Gastroesophageal sphincter (tissue), 4 donors: ENCODE results near the gene BICC1. TPM values are rescaled to one million over a fixed set of nuclear protein-coding genes. Genes with fewer than 3 reads are reported as not detected.

ENCODE experiments used
- ATAC-seq: fragments of 150-250 bp; one replicate; pipeline ENCODE4 v1.9.1; 2016; ENCODE audit warnings: mild to moderate bottlenecking, moderate library complexity
- H3K27ac ChIP-seq, 4 donors: fragments of 200-600 bp; sonication (generic) in 3 of 4; 1 replicate in 3 of 4; 2 replicates in 1 of 4; pipeline ENCODE4 v1.5.1; 2016 to 2019
- H3K27me3 ChIP-seq: fragments of 200-600 bp; sonication (generic); one replicate; pipeline ENCODE4 v1.5.1; 2019
- H3K36me3 ChIP-seq, 2 donors: fragments of 200-600 bp; sonication (generic); one replicate each; pipeline ENCODE4 v1.5.1; 2019; ENCODE audit warnings: control low read depth in 1 of 2
- H3K4me1 ChIP-seq, 3 donors: fragments of 200-600 bp; sonication (generic); 1 replicate in 2 of 3; 2 replicates in 1 of 3; pipeline ENCODE4 v1.5.1; 2016 to 2019; ENCODE audit warnings: control low read depth in 2 of 3
- H3K4me3 ChIP-seq, 2 donors: fragments of 200-600 bp; sonication (generic); one replicate each; pipeline ENCODE4 v1.5.1; 2019; ENCODE audit warnings: mild to moderate bottlenecking in 1 of 2, moderate library complexity in 1 of 2
- H3K9me3 ChIP-seq, 3 donors: fragments of 200-600 bp; sonication (generic); one replicate each; pipeline ENCODE4 v1.5.1; 2017 to 2019; ENCODE audit warnings: control low read depth in 2 of 3
- CTCF ChIP-seq, 4 experiments: fragments of 200-600 bp in 2 of 4; fragments of 450-650 bp in 2 of 4; sonication (generic) in 1 of 4; IDR thresholded peaks; one replicate each; pipeline ENCODE4 v1.5.1; 2017 to 2019; ENCODE audit warnings: antibody characterized with exemption in 4 of 4, mild to moderate bottlenecking in 2 of 4, moderate library complexity in 2 of 4
- EP300 ChIP-seq: sonication (generic); formaldehyde crosslinking; IDR thresholded peaks from one replicate; pipeline ENCODE4 v1.6.1; 2017; ENCODE audit warnings: antibody characterized with exemption, mild to moderate bottlenecking
- POLR2A ChIP-seq, 2 donors: fragments of 450-650 bp; IDR thresholded peaks; one replicate each; pipeline ENCODE4 v1.6.1; 2017; ENCODE audit warnings: antibody characterized with exemption in 2 of 2, mild to moderate bottlenecking in 2 of 2, moderate library complexity in 1 of 2
- POLR2AphosphoS5 ChIP-seq: sonication (generic); formaldehyde crosslinking; IDR thresholded peaks from one replicate; pipeline ENCODE4 v1.6.1; 2017; ENCODE audit warnings: antibody characterized with exemption
- WGBS, 2 donors: methylation state at CpG; one replicate each; pipeline ENCODE4 v1.1.5; 2018; ENCODE audit warnings: low coverage in 1 of 2; 5-methylcytosine and 5-hydroxymethylcytosine counted together
- total RNA-seq, 4 donors: library from RNA; depleted of rRNA; stranded (reverse); fragments of >200 nt; gene quantifications; one replicate each; pipeline ENCODE4 v1.1.0, GENCODE V29; 2016

The BICC1 gene
- total RNA-seq, 4 donors from 2014 or later, result 18.6 to 27.8 (median 22.5) TPM

DNA sequence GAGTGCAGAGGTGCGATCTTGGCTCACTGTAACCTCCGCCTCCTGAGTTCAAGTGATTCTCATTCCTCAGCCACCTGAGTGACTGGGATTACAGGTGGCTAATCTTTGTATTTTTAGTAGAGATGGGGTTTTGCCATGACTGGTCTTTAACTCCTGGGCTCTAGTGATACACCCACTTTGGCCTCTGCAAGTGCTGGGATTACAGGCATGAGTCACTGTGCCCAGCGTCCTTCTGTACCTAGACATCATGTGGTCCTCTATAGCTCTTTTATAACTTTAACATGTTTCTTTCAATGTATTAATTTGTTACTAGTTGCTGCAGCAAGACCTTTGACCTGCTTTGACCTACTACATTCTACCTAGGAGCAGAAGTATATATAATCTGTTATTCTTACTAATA, 38.7 kb upstream of the BICC1 start:
- Histone ChIP-seq H3K9me3 (no peaks in the 10 kb centered on the region), H3K36me3 (no peaks in the 10 kb centered on the region), H3K4me1 (no peaks in the 10 kb centered on the region), H3K4me3 (no peak overlapping the region), H3K27me3 (no peaks in the 10 kb centered on the region), H3K27ac (no peak overlapping the region)
- no peak for ATAC-seq
- TF ChIP-seq EP300 (no peak), POLR2AphosphoS5 (no peak), POLR2A (IDR thresholded peaks at IDR 0.05) (no peak)
- 90 to 96% methylated on average over 3 of the region's 3 CpGs for WGBS, 2 donors

- 27 to 53% methylated on average over 8 to 11 of the region's 11 CpGs for WGBS, 2 donors
- H3K27ac ChIP-seq, result peak overlapping the region in 1 of 4 donors; percentile 34
- H3K4me3 ChIP-seq, result no peak overlapping the region
- ATAC-seq, result peak; percentile 28
- TF ChIP-seq POLR2AphosphoS5, result no peak
- TF ChIP-seq CTCF (IDR thresholded peaks at IDR 0.05), result no peak
- no peak for TF ChIP-seq EP300
- H3K27me3 ChIP-seq, result no peaks in the 10 kb centered on the region
- no peaks in the 10 kb centered on the region for H3K36me3 ChIP-seq
- H3K4me1 ChIP-seq, result no peaks in the 10 kb centered on the region
- no peaks in the 10 kb centered on the region for H3K9me3 ChIP-seq
Observed at GRCh38 chr10:58475322-58476277, 37.1 kb upstream of the BICC1 start.

DNA sequence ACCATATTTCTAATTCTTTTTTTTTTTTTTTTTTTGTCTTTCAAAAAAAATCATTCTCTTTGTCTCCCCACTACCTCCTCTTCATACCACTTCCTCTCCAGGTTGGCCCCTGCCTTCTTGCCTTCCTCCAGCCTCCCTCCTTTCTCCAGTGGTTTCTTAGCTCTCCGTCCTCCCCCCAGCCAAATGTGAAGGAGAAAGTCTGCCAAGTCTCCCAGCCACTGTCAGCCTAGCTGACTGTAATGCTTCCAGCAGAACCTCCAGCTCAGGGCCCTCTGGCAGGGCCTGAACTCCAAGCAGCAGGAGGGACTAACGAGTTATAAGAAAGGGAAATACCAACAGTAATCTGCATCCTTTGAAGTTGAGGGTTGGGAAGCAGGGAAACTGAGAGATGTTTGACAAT, 35.5 kb upstream of the BICC1 start:
- H3K27me3 ChIP-seq, result no peaks in the 10 kb centered on the region
- no peaks in the 10 kb centered on the region for H3K9me3 ChIP-seq
- no peak overlapping the region for H3K27ac ChIP-seq
- H3K4me3 ChIP-seq, result no peak overlapping the region
- 11% methylated on average over 1 of the region's 2 CpGs; no CpG with 5 or more reads in 1 of the 2 donors for WGBS, 2 donors
- H3K4me1 ChIP-seq, result no peaks in the 10 kb centered on the region
- TF ChIP-seq CTCF (IDR thresholded peaks at IDR 0.05), result no peak
- no peak for TF ChIP-seq POLR2AphosphoS5
- no peak for TF ChIP-seq POLR2A (IDR thresholded peaks at IDR 0.05)
- no peak for TF ChIP-seq EP300
- H3K36me3 ChIP-seq, result no peaks in the 10 kb centered on the region
- ATAC-seq, result no peak

DNA sequence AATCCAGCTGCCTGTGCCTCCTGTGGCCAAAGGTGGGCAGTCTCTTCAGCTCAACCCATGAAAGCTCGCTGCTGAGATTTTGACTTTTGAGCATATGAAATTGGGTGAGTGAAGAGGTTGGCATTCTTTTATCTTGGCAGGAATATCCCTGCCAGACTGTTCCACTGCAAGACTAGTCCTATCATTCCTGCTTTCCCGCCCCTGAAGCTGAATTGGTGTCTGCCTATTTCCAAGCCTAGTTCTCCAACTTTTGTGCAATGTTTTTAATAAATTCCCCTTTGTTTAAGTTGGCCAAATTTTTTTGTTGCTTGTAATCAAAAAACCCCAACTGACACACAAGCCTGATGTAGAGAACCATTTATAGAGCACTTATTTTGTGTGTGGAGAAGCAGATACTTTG, 34.8 kb upstream of the BICC1 start:
- WGBS, 2 donors, result 83 to 100% methylated on average over 1 to 2 of the region's 2 CpGs
- Histone ChIP-seq H3K36me3 (no peaks in the 10 kb centered on the region), H3K4me1 (no peaks in the 10 kb centered on the region), H3K9me3 (no peaks in the 10 kb centered on the region), H3K4me3 (no peak overlapping the region), H3K27me3 (no peaks in the 10 kb centered on the region), H3K27ac (no peak overlapping the region)
- no peak for ATAC-seq
- TF ChIP-seq POLR2AphosphoS5, result no peak
- TF ChIP-seq EP300, result no peak
- no peak for TF ChIP-seq POLR2A (IDR thresholded peaks at IDR 0.05)
- no peak for TF ChIP-seq CTCF (IDR thresholded peaks at IDR 0.05)

DNA sequence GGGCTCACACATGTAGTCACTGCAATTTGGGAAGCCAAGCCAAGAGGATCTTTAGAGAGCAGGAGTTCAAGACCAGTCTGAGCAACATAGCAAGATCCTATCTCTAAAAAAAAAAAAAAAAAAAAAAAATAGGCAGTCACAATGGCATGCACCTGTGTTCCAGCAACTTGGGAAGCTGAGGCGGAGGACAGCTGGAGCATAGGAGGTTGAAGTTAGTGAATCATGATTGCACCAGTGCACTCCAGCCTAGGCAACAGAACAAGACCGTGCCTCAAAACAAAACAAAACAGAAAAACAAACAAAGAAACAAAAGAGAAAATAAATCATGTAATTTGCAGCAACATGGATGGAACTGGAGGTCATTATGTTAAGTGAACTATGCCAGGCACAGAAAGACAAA, 33.6 kb upstream of the BICC1 start:
- WGBS, 2 donors, result 91 to 92% methylated on average over 2 of the region's 2 CpGs
- Histone ChIP-seq H3K27ac (no peak overlapping the region), H3K36me3 (no peaks in the 10 kb centered on the region), H3K9me3 (no peaks in the 10 kb centered on the region), H3K4me3 (no peak overlapping the region), H3K27me3 (no peaks in the 10 kb centered on the region), H3K4me1 (no peaks in the 10 kb centered on the region)
- no peak for ATAC-seq
- no peak for TF ChIP-seq CTCF (IDR thresholded peaks at IDR 0.05)
- TF ChIP-seq EP300, result no peak
- no peak for TF ChIP-seq POLR2A (IDR thresholded peaks at IDR 0.05)
